GM12878 (cell line): Measurements from ENCODE around the gene TLE2. TPM values are rescaled to one million over a fixed set of nuclear protein-coding genes. Genes with fewer than 3 reads are reported as not detected.

ENCODE experiments used
- ATAC-seq: fragments of 200-7000 bp; cut with Tn5 transposase; 3 replicates; pipeline ENCODE4 v1.9.1; 2020; ENCODE audit warnings: mild to moderate bottlenecking, moderate library complexity
- BruUV-seq: library from RNA; stranded (reverse); fragments of 400-500 nt; replicated peaks from 2 replicates; lab custom pipeline; 2021; lab: Mats Ljungman, UMichigan
- CTCF ChIA-PET: fragments of 300-600 bp; sonication (Branson Sonifier 250); formaldehyde crosslinking; extraction: SDS; loops from one replicate; lab custom pipeline; 2021; ENCODE audit warnings: inconsistent platforms; lab: Yijun Ruan, JAX
- POLR2A ChIA-PET: fragments of 350-600 bp; formaldehyde crosslinking; extraction: SDS; loops from one replicate; lab custom pipeline; 2021; ENCODE audit warnings: inconsistent platforms; lab: Charles Lee
- RAD21 ChIA-PET: fragments of 300-600 bp; sonication (Branson Sonifier 250); formaldehyde crosslinking; loops from one replicate; lab custom pipeline; 2023; ENCODE audit warnings: antibody characterized with exemption; ENCODE audit not compliant: unreplicated experiment; lab: Charles Lee
- SMC1A ChIA-PET: fragments of 300-600 bp; sonication (Branson Sonifier 250); formaldehyde crosslinking; loops from one replicate; lab custom pipeline; 2023; ENCODE audit not compliant: unreplicated experiment, uncharacterized antibody; lab: Charles Lee
- DNase-seq: peaks from one replicate; pipeline ENCODE4 v3.0.0-alpha.2; 2011; ENCODE audit warnings: low read depth, low spot score
- FAIRE-seq: peaks from 3 replicates; lab custom pipeline; 2011; peaks lifted over from hg19 to GRCh38; lab: Jason Lieb, UNC
- H2AFZ ChIP-seq: 2 replicates; pipeline ENCODE4 v1.6.0; 2011; ENCODE audit warnings: low read depth, low read length, control low read depth; ENCODE audit not compliant: control insufficient read depth
- H3K27ac ChIP-seq: 2 replicates; pipeline ENCODE4 v1.5.1; 2011; ENCODE audit warnings: control low read depth; ENCODE audit not compliant: control insufficient read depth, insufficient read depth
- H3K27me3 ChIP-seq, 2 experiments: replicated peaks in 1 of 2; 2 replicates each; pipeline versions ENCODE4 v1.6.0 to v1.6.1; 2011; ENCODE audit warnings: low read length in 1 of 2; ENCODE audit not compliant: control insufficient read depth in 2 of 2, insufficient read depth in 2 of 2
- H3K36me3 ChIP-seq, 2 experiments: 2 replicates each; pipeline ENCODE4 v1.5.1; 2011; ENCODE audit warnings: low read length in 1 of 2; ENCODE audit not compliant: control insufficient read depth in 2 of 2, insufficient read depth in 2 of 2
- H3K4me1 ChIP-seq: 2 replicates; pipeline ENCODE4 v1.6.1; 2011; ENCODE audit warnings: mild to moderate bottlenecking, low read length, moderate library complexity, mixed read lengths; ENCODE audit not compliant: control insufficient read depth, insufficient read depth
- H3K4me2 ChIP-seq: 2 replicates; pipeline ENCODE4 v1.6.0; 2011; ENCODE audit warnings: control low read depth; ENCODE audit not compliant: control insufficient read depth, insufficient read depth
- H3K4me3 ChIP-seq: fragments of 200-600 bp; sonication (generic); 2 replicates; pipeline ENCODE4 v1.5.1; 2016
- H3K79me2 ChIP-seq: 2 replicates; pipeline ENCODE4 v1.6.0; 2011; ENCODE audit warnings: low read length; ENCODE audit not compliant: control insufficient read depth, insufficient read depth
- H3K9ac ChIP-seq: 2 replicates; pipeline ENCODE4 v1.8.0; 2011; ENCODE audit warnings: low read length, control low read depth, mixed read lengths; ENCODE audit not compliant: control insufficient read depth, insufficient read depth
- H3K9me3 ChIP-seq: replicated peaks from 3 replicates; pipeline ENCODE4 v1.5.1; 2011; ENCODE audit warnings: mild to moderate bottlenecking, low read length; ENCODE audit not compliant: control insufficient read depth, insufficient read depth
- H4K20me1 ChIP-seq: 2 replicates; pipeline ENCODE4 v1.6.0; 2011; ENCODE audit not compliant: control insufficient read depth, insufficient read depth
- CBX5 ChIP-seq: sonication (generic); IDR thresholded peaks from 2 replicates; pipeline ENCODE4 v1.6.1; 2016; ENCODE audit warnings: low read depth, moderate library complexity, mild to moderate bottlenecking, inconsistent platforms
- HDAC6 ChIP-seq: fragments of 200-600 bp; sonication (generic); IDR thresholded peaks from one replicate; pipeline ENCODE4 v1.8.0; 2017; ENCODE audit warnings: antibody characterized with exemption; ENCODE audit not compliant: unreplicated experiment
- IRF4 ChIP-seq: IDR thresholded peaks from 2 replicates; pipeline ENCODE4 v1.6.1; 2011; ENCODE audit warnings: low read depth, low read length
- KLF5 ChIP-seq: fragments of 450-650 bp; IDR thresholded peaks from 2 replicates; pipeline ENCODE4 v1.6.1; 2014; ENCODE audit warnings: mild to moderate bottlenecking; ENCODE audit not compliant: partially characterized antibody
- PBX3 ChIP-seq: IDR thresholded peaks from 2 replicates; pipeline ENCODE4 v1.6.1; 2011; ENCODE audit warnings: mild to moderate bottlenecking, low read depth, low read length, moderate library complexity; ENCODE audit not compliant: insufficient replicate concordance
- SIN3A ChIP-seq: IDR thresholded peaks from 2 replicates; pipeline ENCODE4 v1.6.1; 2012; ENCODE audit warnings: low read depth, low read length, improper control_type of control experiment
- SREBF2 ChIP-seq: IDR thresholded peaks from 2 replicates; pipeline ENCODE4 v1.6.1; 2012; ENCODE audit warnings: mild to moderate bottlenecking, low read length
- SUZ12 ChIP-seq: fragments of 200-600 bp; sonication (generic); IDR thresholded peaks from one replicate; pipeline ENCODE4 v1.6.1; 2018; ENCODE audit warnings: antibody characterized with exemption, mild to moderate bottlenecking; ENCODE audit not compliant: unreplicated experiment
- WGBS: methylation state at CpG from one replicate; pipeline ENCODE4 v1.1.6; 2016; ENCODE audit warnings: low lambda C conversion rate; ENCODE audit not compliant: insufficient replicate concordance, insufficient coverage; ENCODE audit errors: missing lambda C conversion rate; 5-methylcytosine and 5-hydroxymethylcytosine counted together
- in situ Hi-C: fragments of 300-500 bp; cut with MboI; formaldehyde crosslinking; loops from 9 replicates; pipeline ENCODE4 v1.14.3; 2018; ENCODE audit warnings: mixed read lengths
- intact Hi-C: fragments of 100-400 bp; cut with micrococcal nuclease; formaldehyde crosslinking; loops from one replicate; pipeline ENCODE4 v1.14.2; 2022; ENCODE audit not compliant: unreplicated experiment
- polyA plus RNA-seq, 11 experiments: library from polyadenylated mRNA; depleted of rRNA in 4 of 11; unstranded in 6 of 11; stranded (reverse) in 5 of 11; fragments of >200 nt; fragmentation: Nextera tagmentation in 4 of 11; fragmentation: Illumina TruSeq in 1 of 11; extraction: Ambion mirVana in 4 of 11; extraction: Trizol in 1 of 11; gene quantifications; 1 replicate in 1 of 11; 2 replicates in 10 of 11; pipeline versions ENCODE4 v1.2.1 to v1.2.3, GENCODE V29; 2011 to 2016; ENCODE audit warnings: inconsistent platforms in 2 of 11, missing spikeins in 2 of 11, low read depth in 1 of 11
- total RNA-seq, 4 experiments: library from RNA; depleted of rRNA in 3 of 4; stranded (reverse); fragments of >200 nt in 3 of 4; fragmentation: Illumina TruSeq in 1 of 4; extraction: Trizol in 1 of 4; gene quantifications; 2 replicates each; pipeline versions ENCODE4 v1.2.1 to v1.2.3, GENCODE V29; 2013 to 2021

Gene TLE2
- total and polyA plus RNA-seq, 10 of the 15 experiments (the other 5 are each of a cell fraction or from before 2014, with no cell fraction given) = 0.05 to 0.21 (median 0.11) TPM; not detected in 5

GRCh38 chr19:3019211-3019854, 9.7 kb downstream of the TLE2 start:
- H3K4me2 ChIP-seq = no peak overlapping the region
- H3K4me1 ChIP-seq = no peaks in the 10 kb centered on the region
- POLR2A ChIA-PET = no interaction called here
- H2AFZ ChIP-seq = no peak overlapping the region
- no peak for TF ChIP-seq KLF5
- no peaks in the 10 kb centered on the region for H3K36me3 ChIP-seq
- no peaks in the 10 kb centered on the region for H3K27me3 ChIP-seq
- in situ Hi-C loops = no loop called here
- ATAC-seq = no peak
- BruUV-seq = no TSS peak
- no peak for FAIRE-seq
- no peak overlapping the region for H3K4me3 ChIP-seq
- H3K9ac ChIP-seq = no peak overlapping the region
- CTCF ChIA-PET = no interaction called here
- no peaks in the 10 kb centered on the region for H4K20me1 ChIP-seq
- 61% methylated on average over 27 of the region's 28 CpGs for WGBS
- H3K79me2 ChIP-seq = no peaks in the 10 kb centered on the region
- no peak overlapping the region for H3K27ac ChIP-seq
- no peaks in the 10 kb centered on the region for H3K9me3 ChIP-seq
- RAD21 ChIA-PET = no interaction called here
- no peak for DNase-seq
- intact Hi-C loops = no loop called here
- SMC1A ChIA-PET = no interaction called here

- DNase-seq = no peak
- TF ChIP-seq CBX5 = no peak
- no peak for TF ChIP-seq PBX3
- TF ChIP-seq SIN3A = no peak
- no peak for TF ChIP-seq SUZ12
- TF ChIP-seq SREBF2 = no peak
- TF ChIP-seq HDAC6 = no peak
- TF ChIP-seq IRF4 = no peak
- TF ChIP-seq, all 136 proteins: peak for 0
- no peaks in the 10 kb centered on the region for H3K36me3 ChIP-seq
- H3K4me1 ChIP-seq = no peaks in the 10 kb centered on the region
- intact Hi-C loops (no loop called here), in situ Hi-C loops (no loop called here)
- CTCF ChIA-PET = no interaction called here
- FAIRE-seq = no peak
- H3K9ac ChIP-seq = no peak overlapping the region
- no peak overlapping the region for H2AFZ ChIP-seq
- RAD21 ChIA-PET = no interaction called here
- no peak overlapping the region for H3K4me2 ChIP-seq
- H3K27me3 ChIP-seq = no peaks in the 10 kb centered on the region
- H3K4me3 ChIP-seq = no peak overlapping the region
- POLR2A ChIA-PET = no interaction called here
- SMC1A ChIA-PET = interaction anchor here (0.6 kb wide), 1 partner anchor 223 kb away, joined by 3 read pairs; no protein-coding TSS in a partner anchor
- H3K79me2 ChIP-seq = no peaks in the 10 kb centered on the region
- no peak for ATAC-seq
- 22% methylated on average over 7 of the region's 7 CpGs for WGBS
- BruUV-seq = no TSS peak
- no peaks in the 10 kb centered on the region for H4K20me1 ChIP-seq
- no peaks in the 10 kb centered on the region for H3K9me3 ChIP-seq
- no peak overlapping the region for H3K27ac ChIP-seq
Observed at GRCh38 chr19:3017923-3018322, 11.2 kb downstream of the TLE2 start.
